Stimulated activated CD4-positive, alpha-beta T cell treated with anti-CD3 and anti-CD28 coated beads, Interleukin-2, amount 100 ng/mL, for 4 hours (primary cell): ENCODE measurements around the gene UPF1.
"Not testable (repeated sequence)": the region's sequence is repeated elsewhere in the genome, so short reads cannot be mapped to it uniquely, and the experiment has no call there.

ENCODE experiments used
- DNase-seq: peaks from one replicate; pipeline ENCODE4 v3.0.0-alpha.2; 2020; ENCODE audit warnings: low read depth

The UPF1 gene

GRCh38 chr19:18898607-18899408 is 67.0 kb downstream of the UPF1 start:
- DNase-seq = no peak

- no peak for DNase-seq
These were observed 68.1 kb downstream of the UPF1 start for GRCh38 chr19:18899624-18900560.

GRCh38 chr19:18900700-18901481 is 69.1 kb downstream of the UPF1 start:
- DNase-seq = no peak

- DNase-seq = no peak
These were observed 69.7 kb downstream of the UPF1 start for GRCh38 chr19:18901491-18901890.

- not testable (repeated sequence) for DNase-seq
These were observed 70.8 kb downstream of the UPF1 start for GRCh38 chr19:18902519-18902918.

- DNase-seq = no peak
These were observed 71.6 kb downstream of the UPF1 start for GRCh38 chr19:18903156-18904037.

- DNase-seq = no peak
These were observed 72.7 kb downstream of the UPF1 start for GRCh38 chr19:18904334-18905057.

GRCh38 chr19:18905058-18905456 is 73.3 kb downstream of the UPF1 start:
- no peak for DNase-seq

- no peak for DNase-seq
These were observed 73.9 kb downstream of the UPF1 start for GRCh38 chr19:18905513-18906236.

GRCh38 chr19:18906605-18907519 is 75.1 kb downstream of the UPF1 start:
- no peak for DNase-seq

GRCh38 chr19:18908917-18909619 is 77.3 kb downstream of the UPF1 start:
- DNase-seq = no peak

GRCh38 chr19:18910010-18910409 is 78.3 kb downstream of the UPF1 start:
- no peak for DNase-seq

GRCh38 chr19:18910801-18911436 is 79.2 kb downstream of the UPF1 start:
- no peak for DNase-seq

- no peak for DNase-seq
These were observed 81.2 kb downstream of the UPF1 start for GRCh38 chr19:18912933-18913332.

- DNase-seq = no peak
These were observed 81.7 kb downstream of the UPF1 start for GRCh38 chr19:18913466-18913865.

- no peak for DNase-seq
These were observed 83.9 kb downstream of the UPF1 start for GRCh38 chr19:18915639-18916038.

GRCh38 chr19:18917593-18917992 is 85.8 kb downstream of the UPF1 start:
- not testable (repeated sequence) for DNase-seq
